ENCODE data around the gene DAPK2.

DNA sequence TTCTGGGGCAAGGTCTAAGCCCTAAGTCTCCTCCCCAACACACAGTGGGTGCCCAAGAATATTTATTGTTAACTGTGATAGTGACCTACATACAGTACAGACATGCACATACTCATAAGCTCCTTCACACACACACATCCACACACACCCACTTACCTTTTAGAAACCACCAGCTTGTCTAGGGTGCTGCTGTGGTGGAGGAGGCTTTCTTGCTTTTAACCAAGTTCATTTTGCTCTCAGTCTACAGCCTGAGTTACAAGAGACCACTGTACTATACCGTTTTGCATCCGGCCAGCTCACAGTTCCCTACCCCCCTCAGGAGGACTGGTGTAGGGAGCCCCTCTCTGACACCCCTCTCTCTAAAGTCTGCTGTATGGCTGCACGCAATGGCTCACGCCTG, 16.7 kb downstream of the DAPK2 start:
- no peak for TF ChIP-seq YY1 (IDR thresholded peaks at IDR 0.05; ENCODE audit: low read depth)
- TF ChIP-seq FOXM1 (IDR thresholded peaks at IDR 0.05; ENCODE audit: borderline replicate concordance, low read depth): no peak
- TF ChIP-seq RAD21 (IDR thresholded peaks at IDR 0.05; ENCODE audit: low read depth): no peak
- no peak for TF ChIP-seq REST (IDR thresholded peaks at IDR 0.05; ENCODE audit: low read depth)
- no peak for TF ChIP-seq ZBTB7A (IDR thresholded peaks at IDR 0.05; ENCODE audit: low read depth)
- no peak for TF ChIP-seq USF1 (IDR thresholded peaks at IDR 0.05)
- no peak for TF ChIP-seq EP300 (IDR thresholded peaks at IDR 0.05; ENCODE audit: borderline replicate concordance)
- no peak for TF ChIP-seq MAX (IDR thresholded peaks at IDR 0.05)
- no peak for TF ChIP-seq TEAD4 (IDR thresholded peaks at IDR 0.05)
- no peak for TF ChIP-seq TCF12 (IDR thresholded peaks at IDR 0.05; ENCODE audit: low read depth)
- no peak for TF ChIP-seq TAF1 (IDR thresholded peaks at IDR 0.05; ENCODE audit: low read depth)
- TF ChIP-seq CEBPB (IDR thresholded peaks at IDR 0.05): no peak
- TF ChIP-seq EGR1 (IDR thresholded peaks at IDR 0.05): no peak

Data from Ishikawa (cell line).